ENCODE results near the gene SCUBE1. TPM values are rescaled to one million over a fixed set of nuclear protein-coding genes. Genes with fewer than 3 reads are reported as not detected.

SCUBE1 gene
- total and polyA plus RNA-seq, 10 of the 15 experiments (the other 5 are each of a cell fraction or from before 2014, with no cell fraction given): not detected

DNA sequence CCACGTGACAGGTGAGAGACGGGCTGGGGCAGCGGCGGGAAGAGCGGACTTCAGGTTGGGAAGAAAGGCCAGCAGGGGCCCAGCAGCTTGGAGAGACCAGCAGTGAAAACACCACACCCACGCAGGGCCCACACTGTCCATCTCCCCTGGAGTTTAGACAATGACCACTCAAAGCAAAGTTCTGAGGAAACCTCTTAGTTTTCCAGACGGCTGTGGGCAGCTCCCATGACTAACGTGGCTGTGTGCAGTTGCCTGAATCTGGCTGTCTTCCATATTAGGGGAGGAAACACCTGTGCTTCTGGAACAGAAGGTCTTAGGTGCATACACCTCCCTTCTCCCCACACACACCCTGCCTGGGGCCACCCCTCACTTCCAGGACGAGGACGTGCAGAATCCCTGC lies 85.6 kb downstream of the SCUBE1 start:
- ATAC-seq: no peak
- RAD21 ChIA-PET (ENCODE audit: unreplicated experiment): no interaction called here
- H3K27me3 ChIP-seq (replicated peaks in 1 of 2; ENCODE audit: control insufficient read depth in 2 of 2, insufficient read depth in 2 of 2, low read length in 1 of 2): peaks cover 0 to 7% of the 10 kb centered on the region in 2 experiments; a peak in 3 of 4 replicates
- intact Hi-C loops (cut with micrococcal nuclease; ENCODE audit: unreplicated experiment) (no loop called here), in situ Hi-C loops (cut with MboI) (no loop called here)
- no peaks in the 10 kb centered on the region for H3K36me3 ChIP-seq (ENCODE audit: control insufficient read depth in 2 of 2, insufficient read depth in 2 of 2, low read length in 1 of 2)
- CTCF ChIA-PET: no interaction called here
- H3K4me3 ChIP-seq: no peak overlapping the region
- POLR2A ChIA-PET: no interaction called here
- peak overlapping the region; percentile 48; the same call in 1 of the 2 replicates for H3K4me2 ChIP-seq (ENCODE audit: control insufficient read depth, insufficient read depth)
- DNase-seq (ENCODE audit: low read depth, low spot score): no peak
- 30% methylated on average over 10 of the region's 10 CpGs for WGBS (ENCODE audit: insufficient coverage, insufficient replicate concordance, low lambda C conversion rate, missing lambda C conversion rate)
- no peak overlapping the region for H3K9ac ChIP-seq (ENCODE audit: control insufficient read depth, insufficient read depth, low read length)
- no TSS peak for BruUV-seq (replicated peaks)
- H4K20me1 ChIP-seq (ENCODE audit: control insufficient read depth, insufficient read depth): no peaks in the 10 kb centered on the region
- H2AFZ ChIP-seq (ENCODE audit: control insufficient read depth, low read depth, low read length): no peak overlapping the region
- no peak overlapping the region for H3K27ac ChIP-seq (ENCODE audit: control insufficient read depth, insufficient read depth)
- TF ChIP-seq PML (IDR thresholded peaks at IDR 0.05; ENCODE audit: low read length): no peak
- TF ChIP-seq, protein P1, sequence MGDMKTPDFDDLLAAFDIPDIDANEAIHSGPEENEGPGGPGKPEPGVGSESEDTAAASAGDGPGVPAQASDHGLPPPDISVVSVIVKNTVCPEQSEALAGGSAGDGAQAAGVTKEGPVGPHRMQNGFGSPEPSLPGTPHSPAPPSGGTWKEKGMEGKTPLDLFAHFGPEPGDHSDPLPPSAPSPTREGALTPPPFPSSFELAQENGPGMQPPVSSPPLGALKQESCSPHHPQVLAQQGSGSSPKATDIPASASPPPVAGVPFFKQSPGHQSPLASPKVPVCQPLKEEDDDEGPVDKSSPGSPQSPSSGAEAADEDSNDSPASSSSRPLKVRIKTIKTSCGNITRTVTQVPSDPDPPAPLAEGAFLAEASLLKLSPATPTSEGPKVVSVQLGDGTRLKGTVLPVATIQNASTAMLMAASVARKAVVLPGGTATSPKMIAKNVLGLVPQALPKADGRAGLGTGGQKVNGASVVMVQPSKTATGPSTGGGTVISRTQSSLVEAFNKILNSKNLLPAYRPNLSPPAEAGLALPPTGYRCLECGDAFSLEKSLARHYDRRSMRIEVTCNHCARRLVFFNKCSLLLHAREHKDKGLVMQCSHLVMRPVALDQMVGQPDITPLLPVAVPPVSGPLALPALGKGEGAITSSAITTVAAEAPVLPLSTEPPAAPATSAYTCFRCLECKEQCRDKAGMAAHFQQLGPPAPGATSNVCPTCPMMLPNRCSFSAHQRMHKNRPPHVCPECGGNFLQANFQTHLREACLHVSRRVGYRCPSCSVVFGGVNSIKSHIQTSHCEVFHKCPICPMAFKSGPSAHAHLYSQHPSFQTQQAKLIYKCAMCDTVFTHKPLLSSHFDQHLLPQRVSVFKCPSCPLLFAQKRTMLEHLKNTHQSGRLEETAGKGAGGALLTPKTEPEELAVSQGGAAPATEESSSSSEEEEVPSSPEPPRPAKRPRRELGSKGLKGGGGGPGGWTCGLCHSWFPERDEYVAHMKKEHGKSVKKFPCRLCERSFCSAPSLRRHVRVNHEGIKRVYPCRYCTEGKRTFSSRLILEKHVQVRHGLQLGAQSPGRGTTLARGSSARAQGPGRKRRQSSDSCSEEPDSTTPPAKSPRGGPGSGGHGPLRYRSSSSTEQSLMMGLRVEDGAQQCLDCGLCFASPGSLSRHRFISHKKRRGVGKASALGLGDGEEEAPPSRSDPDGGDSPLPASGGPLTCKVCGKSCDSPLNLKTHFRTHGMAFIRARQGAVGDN (IDR thresholded peaks at IDR 0.05): no peak
- TF ChIP-seq MYC (IDR thresholded peaks at IDR 0.05; ENCODE audit: insufficient read depth, insufficient read length, insufficient replicate concordance, low read length, severe bottlenecking): no peak
- no peak for TF ChIP-seq RFX5 (IDR thresholded peaks at IDR 0.05; ENCODE audit: low read depth, low read length)
- no peak for TF ChIP-seq ATF7 (IDR thresholded peaks at IDR 0.05; ENCODE audit: low read depth)
- no peak for TF ChIP-seq SREBF1 (IDR thresholded peaks at IDR 0.05; ENCODE audit: low read length)
- no peak for TF ChIP-seq ZNF217 (IDR thresholded peaks at IDR 0.05)
- no peak for TF ChIP-seq SMAD1 (IDR thresholded peaks at IDR 0.05; ENCODE audit: low read depth, partially characterized antibody)
- no peak for TF ChIP-seq MEF2A (IDR thresholded peaks at IDR 0.05; ENCODE audit: insufficient read depth, low read depth, low read length)
- TF ChIP-seq BMI1 (IDR thresholded peaks at IDR 0.05; ENCODE audit: borderline replicate concordance): no peak
- TF ChIP-seq MTA2 (IDR thresholded peaks at IDR 0.05; ENCODE audit: low read depth): no peak
- TF ChIP-seq, protein P2, sequence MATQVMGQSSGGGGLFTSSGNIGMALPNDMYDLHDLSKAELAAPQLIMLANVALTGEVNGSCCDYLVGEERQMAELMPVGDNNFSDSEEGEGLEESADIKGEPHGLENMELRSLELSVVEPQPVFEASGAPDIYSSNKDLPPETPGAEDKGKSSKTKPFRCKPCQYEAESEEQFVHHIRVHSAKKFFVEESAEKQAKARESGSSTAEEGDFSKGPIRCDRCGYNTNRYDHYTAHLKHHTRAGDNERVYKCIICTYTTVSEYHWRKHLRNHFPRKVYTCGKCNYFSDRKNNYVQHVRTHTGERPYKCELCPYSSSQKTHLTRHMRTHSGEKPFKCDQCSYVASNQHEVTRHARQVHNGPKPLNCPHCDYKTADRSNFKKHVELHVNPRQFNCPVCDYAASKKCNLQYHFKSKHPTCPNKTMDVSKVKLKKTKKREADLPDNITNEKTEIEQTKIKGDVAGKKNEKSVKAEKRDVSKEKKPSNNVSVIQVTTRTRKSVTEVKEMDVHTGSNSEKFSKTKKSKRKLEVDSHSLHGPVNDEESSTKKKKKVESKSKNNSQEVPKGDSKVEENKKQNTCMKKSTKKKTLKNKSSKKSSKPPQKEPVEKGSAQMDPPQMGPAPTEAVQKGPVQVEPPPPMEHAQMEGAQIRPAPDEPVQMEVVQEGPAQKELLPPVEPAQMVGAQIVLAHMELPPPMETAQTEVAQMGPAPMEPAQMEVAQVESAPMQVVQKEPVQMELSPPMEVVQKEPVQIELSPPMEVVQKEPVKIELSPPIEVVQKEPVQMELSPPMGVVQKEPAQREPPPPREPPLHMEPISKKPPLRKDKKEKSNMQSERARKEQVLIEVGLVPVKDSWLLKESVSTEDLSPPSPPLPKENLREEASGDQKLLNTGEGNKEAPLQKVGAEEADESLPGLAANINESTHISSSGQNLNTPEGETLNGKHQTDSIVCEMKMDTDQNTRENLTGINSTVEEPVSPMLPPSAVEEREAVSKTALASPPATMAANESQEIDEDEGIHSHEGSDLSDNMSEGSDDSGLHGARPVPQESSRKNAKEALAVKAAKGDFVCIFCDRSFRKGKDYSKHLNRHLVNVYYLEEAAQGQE (IDR thresholded peaks at IDR 0.05; ENCODE audit: low read depth, low read length): no peak
- TF ChIP-seq ESRRA (IDR thresholded peaks at IDR 0.05; ENCODE audit: low read length): no peak
- no peak for TF ChIP-seq MTA3 (IDR thresholded peaks at IDR 0.05; ENCODE audit: borderline replicate concordance, low read length)
- no peak for TF ChIP-seq ZZZ3 (IDR thresholded peaks at IDR 0.05; ENCODE audit: control insufficient read depth, insufficient read length, low read depth)
- no peaks in the 10 kb centered on the region for H3K9me3 ChIP-seq (replicated peaks; ENCODE audit: control insufficient read depth, insufficient read depth, low read length)
- peaks cover 9% of the 10 kb centered on the region; the same call in 1 of the 2 replicates for H3K4me1 ChIP-seq (ENCODE audit: control insufficient read depth, insufficient read depth, low read length)
- SMC1A ChIA-PET (ENCODE audit: uncharacterized antibody, unreplicated experiment): interaction anchor here (1.0 kb wide), 1 partner anchor 8 kb away, joined by 3 read pairs; no protein-coding TSS in a partner anchor
- H3K79me2 ChIP-seq (ENCODE audit: control insufficient read depth, insufficient read depth, low read length): no peaks in the 10 kb centered on the region
- FAIRE-seq: no peak

Measured in GM12878 (cell line).